Epithelial cell of proximal tubule (primary cell): ENCODE data around the gene TVP23C. TPM values are rescaled to one million over a fixed set of nuclear protein-coding genes. Genes with fewer than 3 reads are reported as not detected.

Experiments
- DNase-seq: peaks from one replicate; pipeline ENCODE4 v3.0.0-alpha.2; 2011; ENCODE audit warnings: low read depth
- H3K4me3 ChIP-seq: 2 replicates; pipeline ENCODE4 v1.5.1; 2011; ENCODE audit warnings: low read depth, mild to moderate bottlenecking, low read length
- total RNA-seq: library from RNA; depleted of rRNA; stranded (reverse); fragments of >200 nt; gene quantifications from 2 replicates; pipeline ENCODE4 v1.2.3, GENCODE V29; 2015
- TF ChIP-seq, protein P1 (sequence below): conservative IDR thresholded peaks from 2 replicates; pipeline ENCODE4 v1.5.1; 2012; ENCODE audit warnings: low read depth, mild to moderate bottlenecking, low read length

The TVP23C gene
- total RNA-seq, 1 donor from 2014 or later: 3.3 TPM

DNA sequence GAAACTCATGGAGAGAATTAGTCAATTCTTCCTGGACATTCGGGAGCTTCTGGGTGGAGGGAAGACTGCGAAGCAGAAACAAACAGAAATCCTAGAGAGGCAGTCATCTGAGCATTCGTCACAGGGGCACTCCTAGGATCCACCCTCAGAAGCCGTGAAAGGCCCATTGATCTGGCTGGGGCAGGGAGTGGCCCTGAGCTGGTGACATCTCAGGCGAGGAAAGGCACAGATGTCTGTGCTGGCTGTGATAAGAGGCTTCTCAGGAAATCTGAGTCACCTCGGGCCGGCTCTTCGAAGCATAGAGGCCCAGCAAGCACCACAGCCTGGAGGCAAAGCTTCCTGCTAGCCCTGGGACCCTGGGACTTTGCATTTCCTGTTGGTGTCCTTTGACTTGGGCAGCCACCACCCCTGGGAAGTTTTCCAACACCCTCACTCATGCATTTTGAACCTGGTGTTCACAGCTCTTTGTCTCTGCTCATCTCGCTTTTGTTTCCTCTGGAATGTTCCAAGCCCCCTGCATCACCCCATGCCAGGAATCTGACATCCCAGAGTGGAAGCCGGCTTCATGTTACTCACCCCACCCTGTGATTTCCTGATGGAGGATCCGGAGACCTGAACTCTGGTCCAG lies 72.5 kb downstream of the TVP23C start:
- TF ChIP-seq, protein P1, sequence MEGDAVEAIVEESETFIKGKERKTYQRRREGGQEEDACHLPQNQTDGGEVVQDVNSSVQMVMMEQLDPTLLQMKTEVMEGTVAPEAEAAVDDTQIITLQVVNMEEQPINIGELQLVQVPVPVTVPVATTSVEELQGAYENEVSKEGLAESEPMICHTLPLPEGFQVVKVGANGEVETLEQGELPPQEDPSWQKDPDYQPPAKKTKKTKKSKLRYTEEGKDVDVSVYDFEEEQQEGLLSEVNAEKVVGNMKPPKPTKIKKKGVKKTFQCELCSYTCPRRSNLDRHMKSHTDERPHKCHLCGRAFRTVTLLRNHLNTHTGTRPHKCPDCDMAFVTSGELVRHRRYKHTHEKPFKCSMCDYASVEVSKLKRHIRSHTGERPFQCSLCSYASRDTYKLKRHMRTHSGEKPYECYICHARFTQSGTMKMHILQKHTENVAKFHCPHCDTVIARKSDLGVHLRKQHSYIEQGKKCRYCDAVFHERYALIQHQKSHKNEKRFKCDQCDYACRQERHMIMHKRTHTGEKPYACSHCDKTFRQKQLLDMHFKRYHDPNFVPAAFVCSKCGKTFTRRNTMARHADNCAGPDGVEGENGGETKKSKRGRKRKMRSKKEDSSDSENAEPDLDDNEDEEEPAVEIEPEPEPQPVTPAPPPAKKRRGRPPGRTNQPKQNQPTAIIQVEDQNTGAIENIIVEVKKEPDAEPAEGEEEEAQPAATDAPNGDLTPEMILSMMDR: no peak
- no peak for DNase-seq
- no peak overlapping the region for H3K4me3 ChIP-seq

DNA sequence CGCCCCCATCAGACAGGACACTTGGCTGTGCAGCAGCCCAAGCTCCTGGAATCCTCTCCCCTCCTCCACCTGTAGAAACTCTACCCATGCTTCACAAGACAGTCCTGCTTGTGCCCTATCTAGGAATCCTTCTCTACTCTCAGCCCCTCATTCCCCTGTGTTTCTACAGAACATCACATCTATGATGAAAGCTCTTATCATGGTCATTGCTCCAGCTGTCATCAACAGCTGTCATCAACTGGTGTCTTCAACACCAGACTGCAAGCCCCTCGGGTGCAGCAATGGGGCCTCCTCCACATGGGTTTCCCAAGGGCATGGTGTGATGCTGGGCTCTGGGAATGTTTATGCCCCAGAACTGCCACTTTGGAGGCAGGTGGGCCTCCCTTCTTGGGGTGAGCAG lies 74.7 kb downstream of the TVP23C start:
- TF ChIP-seq, protein P1: no peak
- no peak overlapping the region for H3K4me3 ChIP-seq
- DNase-seq: no peak

DNA sequence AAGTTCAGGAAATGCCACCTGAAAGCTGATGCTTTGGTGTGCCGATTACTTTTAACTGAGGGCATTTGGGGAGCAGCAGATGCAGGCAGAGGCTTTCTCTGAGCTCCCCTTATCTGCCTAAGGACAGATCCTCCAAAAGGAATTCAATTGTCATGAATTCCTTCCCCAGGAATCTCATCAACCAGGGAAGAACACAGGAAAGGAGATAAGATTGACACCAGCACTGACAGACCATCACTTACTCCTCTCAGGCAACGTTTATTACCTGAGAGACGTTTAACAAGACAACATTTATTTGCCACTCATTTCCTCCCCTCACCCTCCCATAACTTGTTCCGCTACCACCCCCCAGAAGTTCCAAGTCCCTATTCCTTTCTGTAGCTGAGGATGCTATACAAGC lies 78.2 kb downstream of the TVP23C start:
- H3K4me3 ChIP-seq: no peak overlapping the region
- no peak for DNase-seq
- TF ChIP-seq, protein P1: no peak

DNA sequence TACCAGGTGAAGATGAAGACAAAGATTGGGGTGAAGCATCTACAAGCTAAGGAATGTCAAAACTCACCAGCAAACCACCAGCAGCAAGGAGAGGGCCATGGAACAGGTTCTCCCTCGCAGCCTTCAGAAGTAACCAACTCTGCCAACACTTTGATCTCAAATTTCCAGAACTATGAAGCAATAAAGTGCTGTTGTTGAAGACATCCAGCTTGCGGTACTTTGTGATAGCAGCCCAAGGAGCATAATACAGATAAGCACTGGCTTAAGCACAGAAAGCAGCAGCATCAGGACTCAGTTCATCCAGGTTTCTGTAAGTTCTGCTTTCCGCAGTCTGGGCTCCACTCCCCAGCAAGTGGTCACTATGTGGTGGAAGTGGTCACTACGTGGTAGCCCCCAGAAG lies 79.9 kb downstream of the TVP23C start:
- TF ChIP-seq, protein P1: no peak
- DNase-seq: no peak
- H3K4me3 ChIP-seq: no peak overlapping the region

DNA sequence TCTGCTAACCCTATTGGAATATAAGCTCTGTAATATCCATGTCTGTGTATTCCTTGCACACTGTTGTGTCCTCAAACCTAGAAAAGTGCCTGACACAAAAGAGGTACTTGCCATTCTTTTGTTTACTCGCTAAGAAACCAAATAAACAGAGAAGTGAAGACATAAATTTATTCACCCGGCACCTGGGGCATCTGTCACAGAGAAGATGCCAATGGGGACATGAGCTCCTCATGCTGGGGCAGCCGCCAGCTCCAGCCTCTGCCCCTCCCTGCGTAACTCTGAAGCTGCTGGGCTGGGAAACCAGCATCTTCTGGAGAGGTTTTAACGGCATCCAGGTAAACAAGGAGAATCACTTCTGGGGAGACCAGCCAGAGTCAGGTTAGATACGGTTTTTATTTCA lies 80.8 kb downstream of the TVP23C start:
- DNase-seq: no peak
- TF ChIP-seq, protein P1: no peak
- no peak overlapping the region for H3K4me3 ChIP-seq

DNA sequence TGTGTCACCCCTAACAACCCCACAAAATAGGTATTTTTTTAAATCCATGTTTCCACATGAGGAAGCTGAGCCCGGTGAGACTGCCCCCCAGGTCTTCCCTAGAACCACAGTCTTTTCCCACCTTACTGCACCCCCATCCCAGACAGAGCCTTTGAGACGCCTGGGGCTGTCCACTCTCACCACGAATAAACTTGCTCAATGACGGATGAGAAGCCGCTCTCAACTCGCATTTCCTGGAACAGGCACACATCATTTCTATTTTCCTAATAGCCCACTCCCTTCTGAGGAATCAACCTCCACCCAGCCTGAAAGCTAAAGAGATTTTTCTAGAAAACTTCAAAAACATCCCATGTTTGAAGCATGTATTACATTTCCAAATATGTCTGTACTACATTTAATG lies 81.8 kb downstream of the TVP23C start:
- DNase-seq: no peak
- TF ChIP-seq, protein P1: no peak
- no peak overlapping the region for H3K4me3 ChIP-seq

DNA sequence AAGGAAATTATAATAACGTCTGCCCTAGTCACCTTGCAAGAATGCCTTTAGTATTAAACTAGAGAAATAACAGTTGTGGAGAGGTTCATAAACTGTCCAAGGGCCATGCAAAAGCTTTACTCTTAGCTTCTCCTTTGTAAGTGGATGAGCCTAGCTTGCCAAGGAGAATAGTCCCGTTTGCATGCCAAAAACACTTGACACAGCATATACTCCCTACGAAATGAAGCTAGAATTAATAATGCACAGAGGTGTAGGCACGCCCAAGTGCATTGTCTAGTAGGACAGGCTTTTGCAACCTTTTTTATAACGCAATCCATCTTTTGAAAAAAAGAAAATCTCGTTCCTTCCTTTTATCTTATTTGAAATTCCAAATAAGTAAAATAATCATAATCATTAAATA lies 83.1 kb downstream of the TVP23C start:
- no peak for DNase-seq
- TF ChIP-seq, protein P1: no peak
- no peak overlapping the region for H3K4me3 ChIP-seq
